ENCODE results near the gene RNLS.

- TF ChIP-seq POLR2A (IDR thresholded peaks at IDR 0.05; ENCODE audit: control extremely low read depth in 1 of 2, low read depth in 2 of 2, low read length in 2 of 2) (no peak), CTCF (IDR thresholded peaks at IDR 0.05; ENCODE audit: control extremely low read depth in 1 of 3, insufficient read depth in 1 of 3, low read depth in 1 of 3, low read length in 3 of 3) (peak in 1 of 3 experiments; percentile 5; a peak in 2 of 4 replicates), NRF1 (IDR thresholded peaks at IDR 0.05; ENCODE audit: low read depth, low read length) (no peak)
These were observed 291.6 kb downstream of the RNLS start for GRCh38 chr10:88291289-88292184.
